HepG2 (cell line): ENCODE results near the gene NEK8. TPM values are rescaled to one million over a fixed set of nuclear protein-coding genes. Genes with fewer than 3 reads are reported as not detected.

Source experiments
- FOXK1 ChIP-seq: sonication (generic); formaldehyde crosslinking; IDR thresholded peaks from 2 replicates; pipeline ENCODE4 v1.4.0; 2020; ENCODE audit warnings: low read depth, missing genetic modification reagents, borderline replicate concordance
- HNF4A ChIP-seq: sonication (generic); formaldehyde crosslinking; IDR thresholded peaks from 2 replicates; pipeline ENCODE4 v1.4.0; 2020; ENCODE audit warnings: missing genetic modification reagents
- PHB2 ChIP-seq: fragments of 450-650 bp; IDR thresholded peaks from 2 replicates; pipeline ENCODE4 v1.6.1; 2018; ENCODE audit not compliant: partially characterized antibody
- SAFB2 ChIP-seq: sonication (generic); formaldehyde crosslinking; IDR thresholded peaks from 2 replicates; pipeline ENCODE4 v1.5.1; 2020; ENCODE audit warnings: missing genetic modification reagents, low read depth, mild to moderate bottlenecking, borderline replicate concordance
- SALL2 ChIP-seq: sonication (generic); formaldehyde crosslinking; IDR thresholded peaks from 2 replicates; pipeline ENCODE4 v1.8.1; 2023; ENCODE audit warnings: mild to moderate bottlenecking, missing genetic modification reagents, inconsistent platforms
- SRF ChIP-seq: IDR thresholded peaks from 2 replicates; pipeline ENCODE4 v1.6.1; 2011; ENCODE audit warnings: mild to moderate bottlenecking, low read depth, low read length, moderate library complexity
- TEAD2 ChIP-seq: sonication (generic); formaldehyde crosslinking; IDR thresholded peaks from 2 replicates; pipeline ENCODE4 v1.9.0; 2021; ENCODE audit warnings: missing genetic modification reagents
- ZFP62 ChIP-seq: sonication (generic); formaldehyde crosslinking; IDR thresholded peaks from 2 replicates; pipeline ENCODE4 v1.4.0; 2020; ENCODE audit warnings: missing genetic modification reagents
- ZNF451 ChIP-seq: sonication (generic); formaldehyde crosslinking; IDR thresholded peaks from 2 replicates; pipeline ENCODE4 v1.5.0; 2020; ENCODE audit warnings: mild to moderate bottlenecking, missing genetic modification reagents
- ZNF569 ChIP-seq: sonication (generic); formaldehyde crosslinking; IDR thresholded peaks from 2 replicates; pipeline ENCODE4 v1.5.0; 2020; ENCODE audit warnings: mild to moderate bottlenecking, missing genetic modification reagents, moderate library complexity, borderline replicate concordance
- ZSCAN22 ChIP-seq: sonication (generic); formaldehyde crosslinking; IDR thresholded peaks from 2 replicates; pipeline ENCODE4 v1.4.0; 2020; ENCODE audit warnings: mild to moderate bottlenecking, missing genetic modification reagents
- polyA plus RNA-seq, 8 experiments: library from polyadenylated mRNA; depleted of rRNA in 3 of 8; stranded (reverse) in 7 of 8; unstranded in 1 of 8; fragments of >200 nt; fragmentation: Illumina TruSeq in 4 of 8; extraction: Trizol in 4 of 8; gene quantifications; 2 replicates each; pipeline versions ENCODE4 v1.2.1 to v1.2.3, GENCODE V29; 2011 to 2016; ENCODE audit warnings: low read depth in 4 of 8, missing spikeins in 1 of 8, mixed read lengths in 1 of 8; ENCODE audit not compliant: insufficient read depth in 1 of 8
- total RNA-seq, 5 experiments: library from RNA; depleted of rRNA; stranded (reverse); fragments of >200 nt; fragmentation: Illumina TruSeq; extraction: Trizol; gene quantifications; 2 replicates each; pipeline ENCODE4 v1.2.3, GENCODE V29; 2016; ENCODE audit warnings: low read depth in 1 of 5
- TF ChIP-seq, protein P1 (sequence below): sonication (generic); formaldehyde crosslinking; IDR thresholded peaks from 2 replicates; pipeline ENCODE4 v1.4.0; 2020; ENCODE audit warnings: mild to moderate bottlenecking, low read depth, missing genetic modification reagents
- TF ChIP-seq, protein P2 (sequence below), 2 experiments: sonication (generic) in 1 of 2; formaldehyde crosslinking in 1 of 2; IDR thresholded peaks; 2 replicates each; pipeline versions ENCODE4 v1.4.0 to v1.6.1; 2016 to 2020; ENCODE audit warnings: borderline replicate concordance in 1 of 2, low read depth in 1 of 2, mild to moderate bottlenecking in 1 of 2, missing genetic modification reagents in 1 of 2
- TF ChIP-seq, protein P3 (sequence below): sonication (generic); formaldehyde crosslinking; IDR thresholded peaks from 2 replicates; pipeline ENCODE4 v1.9.0; 2021; ENCODE audit warnings: mild to moderate bottlenecking, missing genetic modification reagents
- TF ChIP-seq, protein P4 (sequence below): sonication (generic); formaldehyde crosslinking; IDR thresholded peaks from 2 replicates; pipeline ENCODE4 v1.5.1; 2020; ENCODE audit warnings: missing genetic modification reagents, mild to moderate bottlenecking, borderline replicate concordance

NEK8 gene
- total and polyA plus RNA-seq, 2 of the 13 experiments (the other 11 are each of a cell fraction or from before 2014, with no cell fraction given): 5.8 to 13.5 TPM

DNA sequence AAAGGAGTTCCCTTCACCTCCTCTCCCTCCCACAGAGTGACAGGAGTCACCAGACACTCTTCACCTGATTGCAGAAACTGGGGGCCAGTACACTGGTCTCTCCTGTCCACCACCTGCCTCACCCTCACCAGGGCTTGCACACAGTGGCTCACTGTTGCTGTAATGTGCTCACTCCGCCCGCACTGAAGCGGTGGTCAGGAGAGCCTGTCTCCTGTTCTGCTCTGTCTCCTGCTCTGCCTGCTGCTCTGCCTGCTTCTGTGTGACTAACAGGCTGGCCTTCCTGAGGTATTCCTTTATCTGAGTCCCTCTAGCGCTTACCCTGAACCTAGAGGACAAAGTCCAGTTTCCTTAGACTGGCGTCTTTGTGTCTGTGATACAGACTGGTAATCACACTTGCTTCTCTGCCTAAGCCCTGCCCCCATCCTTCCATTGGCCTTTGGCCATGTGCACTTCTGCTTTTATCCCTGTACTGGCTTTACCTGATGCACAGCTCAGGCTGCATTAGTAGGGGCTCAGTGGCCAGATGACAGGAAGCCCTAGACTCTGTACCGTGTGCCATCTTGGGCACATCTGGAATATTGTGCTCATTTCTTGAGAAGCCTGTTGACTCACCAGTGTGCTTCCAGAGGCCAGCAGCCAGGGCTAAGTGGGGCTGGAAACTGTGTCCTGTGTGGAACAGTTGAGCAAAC lies 30.2 kb upstream of the NEK8 start (continued):
- TF ChIP-seq, protein P1, sequence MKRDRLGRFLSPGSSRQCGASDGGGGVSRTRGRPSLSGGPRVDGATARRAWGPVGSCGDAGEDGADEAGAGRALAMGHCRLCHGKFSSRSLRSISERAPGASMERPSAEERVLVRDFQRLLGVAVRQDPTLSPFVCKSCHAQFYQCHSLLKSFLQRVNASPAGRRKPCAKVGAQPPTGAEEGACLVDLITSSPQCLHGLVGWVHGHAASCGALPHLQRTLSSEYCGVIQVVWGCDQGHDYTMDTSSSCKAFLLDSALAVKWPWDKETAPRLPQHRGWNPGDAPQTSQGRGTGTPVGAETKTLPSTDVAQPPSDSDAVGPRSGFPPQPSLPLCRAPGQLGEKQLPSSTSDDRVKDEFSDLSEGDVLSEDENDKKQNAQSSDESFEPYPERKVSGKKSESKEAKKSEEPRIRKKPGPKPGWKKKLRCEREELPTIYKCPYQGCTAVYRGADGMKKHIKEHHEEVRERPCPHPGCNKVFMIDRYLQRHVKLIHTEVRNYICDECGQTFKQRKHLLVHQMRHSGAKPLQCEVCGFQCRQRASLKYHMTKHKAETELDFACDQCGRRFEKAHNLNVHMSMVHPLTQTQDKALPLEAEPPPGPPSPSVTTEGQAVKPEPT (CRISPR knock-in tag): no peak
- TF ChIP-seq ZFP62 (CRISPR knock-in tag) (no peak), TEAD2 (CRISPR knock-in tag) (no peak), ZSCAN22 (CRISPR knock-in tag) (no peak), ZNF451 (CRISPR knock-in tag) (no peak; the same call in 1 of the 2 replicates), SALL2 (CRISPR knock-in tag) (peak; percentile 82), FOXK1 (CRISPR knock-in tag) (no peak; the same call in 1 of the 2 replicates), HNF4A (CRISPR knock-in tag) (peak; percentile 99), SAFB2 (CRISPR knock-in tag) (no peak), ZNF569 (CRISPR knock-in tag) (no peak), SRF (no peak), PHB2 (no peak)
- TF ChIP-seq, protein P2, sequence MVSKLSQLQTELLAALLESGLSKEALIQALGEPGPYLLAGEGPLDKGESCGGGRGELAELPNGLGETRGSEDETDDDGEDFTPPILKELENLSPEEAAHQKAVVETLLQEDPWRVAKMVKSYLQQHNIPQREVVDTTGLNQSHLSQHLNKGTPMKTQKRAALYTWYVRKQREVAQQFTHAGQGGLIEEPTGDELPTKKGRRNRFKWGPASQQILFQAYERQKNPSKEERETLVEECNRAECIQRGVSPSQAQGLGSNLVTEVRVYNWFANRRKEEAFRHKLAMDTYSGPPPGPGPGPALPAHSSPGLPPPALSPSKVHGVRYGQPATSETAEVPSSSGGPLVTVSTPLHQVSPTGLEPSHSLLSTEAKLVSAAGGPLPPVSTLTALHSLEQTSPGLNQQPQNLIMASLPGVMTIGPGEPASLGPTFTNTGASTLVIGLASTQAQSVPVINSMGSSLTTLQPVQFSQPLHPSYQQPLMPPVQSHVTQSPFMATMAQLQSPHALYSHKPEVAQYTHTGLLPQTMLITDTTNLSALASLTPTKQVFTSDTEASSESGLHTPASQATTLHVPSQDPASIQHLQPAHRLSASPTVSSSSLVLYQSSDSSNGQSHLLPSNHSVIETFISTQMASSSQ (IDR thresholded peaks at IDR 0.05; ENCODE audit: low read depth): no peak; the same call in 1 of the 2 replicates
- TF ChIP-seq, protein P2 (CRISPR knock-in tag; IDR thresholded peaks at IDR 0.05; ENCODE audit: borderline replicate concordance): peak; percentile 82; the same call in 1 of the 2 replicates
- TF ChIP-seq, protein P3, sequence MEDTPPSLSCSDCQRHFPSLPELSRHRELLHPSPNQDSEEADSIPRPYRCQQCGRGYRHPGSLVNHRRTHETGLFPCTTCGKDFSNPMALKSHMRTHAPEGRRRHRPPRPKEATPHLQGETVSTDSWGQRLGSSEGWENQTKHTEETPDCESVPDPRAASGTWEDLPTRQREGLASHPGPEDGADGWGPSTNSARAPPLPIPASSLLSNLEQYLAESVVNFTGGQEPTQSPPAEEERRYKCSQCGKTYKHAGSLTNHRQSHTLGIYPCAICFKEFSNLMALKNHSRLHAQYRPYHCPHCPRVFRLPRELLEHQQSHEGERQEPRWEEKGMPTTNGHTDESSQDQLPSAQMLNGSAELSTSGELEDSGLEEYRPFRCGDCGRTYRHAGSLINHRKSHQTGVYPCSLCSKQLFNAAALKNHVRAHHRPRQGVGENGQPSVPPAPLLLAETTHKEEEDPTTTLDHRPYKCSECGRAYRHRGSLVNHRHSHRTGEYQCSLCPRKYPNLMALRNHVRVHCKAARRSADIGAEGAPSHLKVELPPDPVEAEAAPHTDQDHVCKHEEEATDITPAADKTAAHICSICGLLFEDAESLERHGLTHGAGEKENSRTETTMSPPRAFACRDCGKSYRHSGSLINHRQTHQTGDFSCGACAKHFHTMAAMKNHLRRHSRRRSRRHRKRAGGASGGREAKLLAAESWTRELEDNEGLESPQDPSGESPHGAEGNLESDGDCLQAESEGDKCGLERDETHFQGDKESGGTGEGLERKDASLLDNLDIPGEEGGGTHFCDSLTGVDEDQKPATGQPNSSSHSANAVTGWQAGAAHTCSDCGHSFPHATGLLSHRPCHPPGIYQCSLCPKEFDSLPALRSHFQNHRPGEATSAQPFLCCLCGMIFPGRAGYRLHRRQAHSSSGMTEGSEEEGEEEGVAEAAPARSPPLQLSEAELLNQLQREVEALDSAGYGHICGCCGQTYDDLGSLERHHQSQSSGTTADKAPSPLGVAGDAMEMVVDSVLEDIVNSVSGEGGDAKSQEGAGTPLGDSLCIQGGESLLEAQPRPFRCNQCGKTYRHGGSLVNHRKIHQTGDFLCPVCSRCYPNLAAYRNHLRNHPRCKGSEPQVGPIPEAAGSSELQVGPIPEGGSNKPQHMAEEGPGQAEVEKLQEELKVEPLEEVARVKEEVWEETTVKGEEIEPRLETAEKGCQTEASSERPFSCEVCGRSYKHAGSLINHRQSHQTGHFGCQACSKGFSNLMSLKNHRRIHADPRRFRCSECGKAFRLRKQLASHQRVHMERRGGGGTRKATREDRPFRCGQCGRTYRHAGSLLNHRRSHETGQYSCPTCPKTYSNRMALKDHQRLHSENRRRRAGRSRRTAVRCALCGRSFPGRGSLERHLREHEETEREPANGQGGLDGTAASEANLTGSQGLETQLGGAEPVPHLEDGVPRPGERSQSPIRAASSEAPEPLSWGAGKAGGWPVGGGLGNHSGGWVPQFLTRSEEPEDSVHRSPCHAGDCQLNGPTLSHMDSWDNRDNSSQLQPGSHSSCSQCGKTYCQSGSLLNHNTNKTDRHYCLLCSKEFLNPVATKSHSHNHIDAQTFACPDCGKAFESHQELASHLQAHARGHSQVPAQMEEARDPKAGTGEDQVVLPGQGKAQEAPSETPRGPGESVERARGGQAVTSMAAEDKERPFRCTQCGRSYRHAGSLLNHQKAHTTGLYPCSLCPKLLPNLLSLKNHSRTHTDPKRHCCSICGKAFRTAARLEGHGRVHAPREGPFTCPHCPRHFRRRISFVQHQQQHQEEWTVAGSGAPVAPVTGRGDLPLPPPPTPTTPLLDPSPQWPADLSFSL (CRISPR knock-in tag): no peak
- TF ChIP-seq, protein P4, sequence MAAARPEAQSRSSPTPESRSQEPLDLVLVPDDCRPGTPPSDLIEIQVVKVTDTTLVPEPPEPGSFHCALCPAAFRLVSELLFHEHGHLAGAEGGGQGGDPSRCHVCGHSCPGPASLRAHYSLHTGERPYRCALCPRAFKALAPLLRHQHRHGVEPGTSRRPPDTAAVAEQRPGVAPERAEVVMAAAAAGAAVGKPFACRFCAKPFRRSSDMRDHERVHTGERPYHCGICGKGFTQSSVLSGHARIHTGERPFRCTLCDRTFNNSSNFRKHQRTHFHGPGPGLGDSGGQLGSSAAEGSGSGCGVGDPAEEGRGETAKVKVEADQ (CRISPR knock-in tag): no peak; the same call in 1 of the 2 replicates
